HepG2 (cell line): ENCODE results near the gene RNASE4. TPM values are rescaled to one million over a fixed set of nuclear protein-coding genes. Genes with fewer than 3 reads are reported as not detected.

Experiments
- AKNA ChIP-seq: sonication (generic); formaldehyde crosslinking; IDR thresholded peaks from 2 replicates; pipeline ENCODE4 v1.4.0; 2020; ENCODE audit warnings: missing genetic modification reagents, borderline replicate concordance
- BRD4 ChIP-seq: sonication (generic); formaldehyde crosslinking; IDR thresholded peaks from 2 replicates; pipeline ENCODE4 v1.4.0; 2020; ENCODE audit warnings: missing genetic modification reagents
- EEA1 ChIP-seq: sonication (generic); formaldehyde crosslinking; IDR thresholded peaks from 2 replicates; pipeline ENCODE4 v1.5.1; 2020; ENCODE audit warnings: mild to moderate bottlenecking, missing genetic modification reagents, borderline replicate concordance
- FOXM1 ChIP-seq: sonication (generic); formaldehyde crosslinking; IDR thresholded peaks from 2 replicates; pipeline ENCODE4 v1.5.0; 2020; ENCODE audit warnings: missing genetic modification reagents
- GATAD1 ChIP-seq: IDR thresholded peaks from 2 replicates; pipeline ENCODE4 v1.6.1; 2016; ENCODE audit warnings: missing genetic modification reagents, missing compliant biosample characterization
- GPN1 ChIP-seq: sonication (generic); formaldehyde crosslinking; IDR thresholded peaks from 2 replicates; pipeline ENCODE4 v1.5.1; 2020; ENCODE audit warnings: missing genetic modification reagents, borderline replicate concordance
- HNRNPLL ChIP-seq: fragments of 200-400 bp; formaldehyde crosslinking; IDR thresholded peaks from 2 replicates; pipeline ENCODE4 v1.6.1; 2017; ENCODE audit warnings: mild to moderate bottlenecking, low read depth, low read length; ENCODE audit not compliant: poor library complexity, severe bottlenecking
- KLF11 ChIP-seq: IDR thresholded peaks from 2 replicates; pipeline ENCODE4 v1.6.1; 2016; ENCODE audit warnings: missing compliant biosample characterization
- KLF16 ChIP-seq, 2 experiments: sonication (generic) in 1 of 2; formaldehyde crosslinking in 1 of 2; IDR thresholded peaks; 2 replicates each; pipeline versions ENCODE4 v1.6.1 to v1.8.0; 2016 to 2023; ENCODE audit warnings: missing genetic modification reagents in 2 of 2, missing compliant biosample characterization in 1 of 2
- MTF2 ChIP-seq: sonication (generic); formaldehyde crosslinking; IDR thresholded peaks from 2 replicates; pipeline ENCODE4 v1.5.0; 2020; ENCODE audit warnings: missing genetic modification reagents, borderline replicate concordance
- MXI1 ChIP-seq: IDR thresholded peaks from 3 replicates; pipeline ENCODE4 v1.6.1; 2012; ENCODE audit warnings: low read depth, low read length, inconsistent platforms, borderline replicate concordance
- POLR2AphosphoS5 ChIP-seq: IDR thresholded peaks from 2 replicates; pipeline ENCODE4 v1.6.1; 2012; ENCODE audit warnings: low read depth, low read length
- SYNCRIP ChIP-seq: fragments of 200-400 bp; formaldehyde crosslinking; IDR thresholded peaks from 2 replicates; pipeline ENCODE4 v1.6.1; 2018; ENCODE audit warnings: mild to moderate bottlenecking, low read depth, low read length; ENCODE audit not compliant: insufficient read depth
- TBX2 ChIP-seq: sonication (generic); formaldehyde crosslinking; IDR thresholded peaks from 2 replicates; pipeline ENCODE4 v1.5.0; 2020; ENCODE audit warnings: missing genetic modification reagents, mild to moderate bottlenecking, borderline replicate concordance
- ZMYM4 ChIP-seq: sonication (generic); formaldehyde crosslinking; IDR thresholded peaks from 2 replicates; pipeline ENCODE4 v1.8.1; 2023; ENCODE audit warnings: mild to moderate bottlenecking, missing genetic modification reagents
- ZNF124 ChIP-seq: sonication (generic); formaldehyde crosslinking; IDR thresholded peaks from 2 replicates; pipeline ENCODE4 v1.4.0; 2020; ENCODE audit warnings: missing genetic modification reagents
- ZNF430 ChIP-seq: sonication (generic); formaldehyde crosslinking; IDR thresholded peaks from 2 replicates; pipeline ENCODE4 v1.9.0; 2021; ENCODE audit warnings: mild to moderate bottlenecking, missing genetic modification reagents
- ZNF552 ChIP-seq: sonication (generic); formaldehyde crosslinking; IDR thresholded peaks from 2 replicates; pipeline ENCODE4 v1.9.0; 2022; ENCODE audit warnings: missing genetic modification reagents, mild to moderate bottlenecking, borderline replicate concordance
- ZNF589 ChIP-seq: sonication (generic); formaldehyde crosslinking; conservative IDR thresholded peaks from 2 replicates; pipeline ENCODE4 v1.8.0; 2022; ENCODE audit warnings: mild to moderate bottlenecking, moderate library complexity, missing genetic modification reagents
- ZNF670 ChIP-seq: sonication (generic); formaldehyde crosslinking; IDR thresholded peaks from 2 replicates; pipeline ENCODE4 v1.8.0; 2022; ENCODE audit warnings: mild to moderate bottlenecking, missing genetic modification reagents, borderline replicate concordance
- ZNF713 ChIP-seq: sonication (generic); formaldehyde crosslinking; IDR thresholded peaks from 2 replicates; pipeline ENCODE4 v1.4.0; 2020; ENCODE audit warnings: mild to moderate bottlenecking, missing genetic modification reagents
- polyA plus RNA-seq, 8 experiments: library from polyadenylated mRNA; depleted of rRNA in 3 of 8; stranded (reverse) in 7 of 8; unstranded in 1 of 8; fragments of >200 nt; fragmentation: Illumina TruSeq in 4 of 8; extraction: Trizol in 4 of 8; gene quantifications; 2 replicates each; pipeline versions ENCODE4 v1.2.1 to v1.2.3, GENCODE V29; 2011 to 2016; ENCODE audit warnings: low read depth in 4 of 8, missing spikeins in 1 of 8, mixed read lengths in 1 of 8; ENCODE audit not compliant: insufficient read depth in 1 of 8
- total RNA-seq, 5 experiments: library from RNA; depleted of rRNA; stranded (reverse); fragments of >200 nt; fragmentation: Illumina TruSeq; extraction: Trizol; gene quantifications; 2 replicates each; pipeline ENCODE4 v1.2.3, GENCODE V29; 2016; ENCODE audit warnings: low read depth in 1 of 5
- TF ChIP-seq, protein P1 (sequence below): fragments of 450-650 bp; IDR thresholded peaks from 2 replicates; pipeline ENCODE4 v1.6.1; 2017
- TF ChIP-seq, protein P2 (sequence below): sonication (generic); formaldehyde crosslinking; IDR thresholded peaks from 2 replicates; pipeline ENCODE4 v1.4.0; 2020; ENCODE audit warnings: mild to moderate bottlenecking, missing genetic modification reagents

RNASE4 gene
- total and polyA plus RNA-seq, 2 of the 13 experiments (the other 11 are each of a cell fraction or from before 2014, with no cell fraction given) = 109 to 983 TPM

- TF ChIP-seq, protein P1, sequence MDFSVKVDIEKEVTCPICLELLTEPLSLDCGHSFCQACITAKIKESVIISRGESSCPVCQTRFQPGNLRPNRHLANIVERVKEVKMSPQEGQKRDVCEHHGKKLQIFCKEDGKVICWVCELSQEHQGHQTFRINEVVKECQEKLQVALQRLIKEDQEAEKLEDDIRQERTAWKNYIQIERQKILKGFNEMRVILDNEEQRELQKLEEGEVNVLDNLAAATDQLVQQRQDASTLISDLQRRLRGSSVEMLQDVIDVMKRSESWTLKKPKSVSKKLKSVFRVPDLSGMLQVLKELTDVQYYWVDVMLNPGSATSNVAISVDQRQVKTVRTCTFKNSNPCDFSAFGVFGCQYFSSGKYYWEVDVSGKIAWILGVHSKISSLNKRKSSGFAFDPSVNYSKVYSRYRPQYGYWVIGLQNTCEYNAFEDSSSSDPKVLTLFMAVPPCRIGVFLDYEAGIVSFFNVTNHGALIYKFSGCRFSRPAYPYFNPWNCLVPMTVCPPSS = no peak
- TF ChIP-seq EEA1 = no peak
- TF ChIP-seq SYNCRIP = no peak
- peak; percentile 36; the same call in 1 of the 2 replicates for TF ChIP-seq ZNF552 (CRISPR knock-in tag)
- no peak for TF ChIP-seq GPN1 (CRISPR knock-in tag)
- TF ChIP-seq TBX2 = no peak; the same call in 1 of the 2 replicates
- peak; percentile 81 for TF ChIP-seq GATAD1 (CRISPR knock-in tag)
- TF ChIP-seq MXI1 = peak; percentile 61; the same call in 1 of the 3 replicates
- TF ChIP-seq HNRNPLL = peak; percentile 90
- peak; percentile 19; the same call in 1 of the 2 replicates for TF ChIP-seq BRD4
- TF ChIP-seq ZNF670 = peak; percentile 47; the same call in 1 of the 2 replicates
- no peak for TF ChIP-seq ZNF713 (CRISPR knock-in tag)
- peak; percentile 25 for TF ChIP-seq ZMYM4 (CRISPR knock-in tag)
- peak; percentile 9; the same call in 1 of the 2 replicates for TF ChIP-seq MTF2 (CRISPR knock-in tag)
- peak; percentile 51; the same call in 1 of the 2 replicates for TF ChIP-seq ZNF589 (CRISPR knock-in tag)
- peak; percentile 11; the same call in 1 of the 2 replicates for TF ChIP-seq FOXM1 (CRISPR knock-in tag)
- peak; percentile 17; the same call in 1 of the 2 replicates for TF ChIP-seq ZNF430
- TF ChIP-seq, protein P2, sequence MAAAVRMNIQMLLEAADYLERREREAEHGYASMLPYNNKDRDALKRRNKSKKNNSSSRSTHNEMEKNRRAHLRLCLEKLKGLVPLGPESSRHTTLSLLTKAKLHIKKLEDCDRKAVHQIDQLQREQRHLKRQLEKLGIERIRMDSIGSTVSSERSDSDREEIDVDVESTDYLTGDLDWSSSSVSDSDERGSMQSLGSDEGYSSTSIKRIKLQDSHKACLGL (CRISPR knock-in tag) = no peak; the same call in none of the 2 replicates
- TF ChIP-seq ZNF124 = peak; percentile 6; the same call in 1 of the 2 replicates
- peak; percentile 46; the same call in 1 of the 2 replicates for TF ChIP-seq KLF11 (CRISPR knock-in tag)
- peak in 1 of 2 experiments; percentile 38; a peak in 1 of 4 replicates for TF ChIP-seq KLF16 (CRISPR knock-in tag; IDR thresholded peaks at IDR 0.05)
- no peak; the same call in 1 of the 2 replicates for TF ChIP-seq AKNA (CRISPR knock-in tag)
- TF ChIP-seq POLR2AphosphoS5 = peak; percentile 97
These were observed 1.8 kb upstream of the RNASE4 start (continued) for GRCh38 chr14:20682435-20683124.
